GM18508 (cell line): ENCODE results near the gene GSC2.

Source experiments
- ATAC-seq: cut with Tn5 transposase; IDR thresholded peaks from one replicate; pipeline ENCODE4 v1.9.1; 2021; ENCODE audit warnings: moderate number of reproducible peaks; ENCODE audit not compliant: insufficient read depth, unreplicated experiment

GSC2 gene

GRCh38 chr22:19137384-19138216 is 12.5 kb downstream of the GSC2 start:
- ATAC-seq, result no peak

GRCh38 chr22:19136915-19137314 is 13.2 kb downstream of the GSC2 start:
- ATAC-seq, result no peak

- no peak for ATAC-seq
These were observed 15.2 kb downstream of the GSC2 start for GRCh38 chr22:19134874-19135273.

- ATAC-seq, result no peak
These were observed 15.8 kb downstream of the GSC2 start for GRCh38 chr22:19134176-19134831.

GRCh38 chr22:19133561-19133960 is 16.5 kb downstream of the GSC2 start:
- ATAC-seq, result no peak

GRCh38 chr22:19132693-19133400 is 17.2 kb downstream of the GSC2 start:
- no peak for ATAC-seq

- no peak for ATAC-seq
These were observed 17.9 kb downstream of the GSC2 start for GRCh38 chr22:19132153-19132552.

GRCh38 chr22:19131685-19132015 is 18.4 kb downstream of the GSC2 start:
- no peak for ATAC-seq

- no peak for ATAC-seq
These were observed 19.0 kb downstream of the GSC2 start, which contains the start of gene TSSK2 for GRCh38 chr22:19130959-19131684. Gene TSSK2 (plus strand): TSS chr22:19131308. CDS start chr22:19131400, 92 bp downstream.

- no peak for ATAC-seq
These were observed 20.2 kb downstream of the GSC2 start for GRCh38 chr22:19129871-19130270.

- ATAC-seq, result no peak
These were observed 21.0 kb downstream of the GSC2 start for GRCh38 chr22:19128946-19129727.

GRCh38 chr22:19128009-19128401 is 22.1 kb downstream of the GSC2 start:
- ATAC-seq, result no peak

GRCh38 chr22:19127329-19128008 is 22.6 kb downstream of the GSC2 start:
- no peak for ATAC-seq

- ATAC-seq, result no peak
These were observed 23.5 kb downstream of the GSC2 start for GRCh38 chr22:19126309-19127273.

- ATAC-seq, result no peak
These were observed 24.4 kb downstream of the GSC2 start for GRCh38 chr22:19125474-19126308.

- ATAC-seq, result no peak
These were observed 25.1 kb downstream of the GSC2 start for GRCh38 chr22:19125011-19125410.

- ATAC-seq, result no peak
These were observed 25.7 kb downstream of the GSC2 start for GRCh38 chr22:19124377-19124776.
